ENCODE measurements around the gene FBLN5. TPM values are rescaled to one million over a fixed set of nuclear protein-coding genes. Genes with fewer than 3 reads are reported as not detected.

Gene FBLN5
- total RNA-seq, 4 donors from 2014 or later = 19.6 to 36.8 (median 27.3) TPM

DNA sequence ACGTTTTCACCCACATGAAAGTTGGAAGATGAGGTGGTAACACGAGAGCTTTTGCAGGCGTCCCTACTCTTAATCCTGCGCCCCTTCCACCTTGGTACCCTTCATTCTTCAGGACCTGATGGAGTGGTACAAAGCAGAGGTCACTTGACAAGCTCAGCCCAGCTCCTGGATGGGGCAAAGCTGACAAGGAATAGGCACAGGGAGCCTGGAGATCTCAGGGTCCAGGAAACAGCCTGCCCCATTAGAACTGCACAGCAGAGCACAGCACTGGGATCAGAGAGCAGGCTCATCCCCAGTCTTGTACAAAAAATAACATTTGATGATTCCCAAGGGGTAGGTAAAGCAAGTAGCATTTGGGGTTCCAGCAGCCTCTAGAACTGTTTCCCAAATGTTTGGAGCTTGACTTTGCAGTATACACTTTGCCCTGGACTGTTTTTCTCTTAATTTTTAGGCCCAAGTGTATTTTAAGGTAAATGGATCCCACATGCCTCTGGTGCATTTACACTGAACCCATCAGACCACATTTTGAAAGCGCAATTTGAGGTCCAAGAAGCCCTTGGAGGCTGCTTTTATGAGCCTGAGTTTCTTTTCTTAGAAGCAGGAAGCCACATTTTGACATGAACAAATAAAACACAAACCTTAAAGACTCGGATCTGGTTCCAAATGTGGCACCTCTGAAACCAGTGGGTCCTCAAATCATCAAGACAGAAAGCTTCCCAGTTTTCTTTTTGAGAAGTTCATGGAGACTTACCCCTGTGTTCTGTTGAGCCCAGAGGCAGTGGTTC lies 80.8 kb downstream of the FBLN5 start:
- DNase-seq (no peak), ATAC-seq (no peak)
- Histone ChIP-seq H3K4me3 (no peak overlapping the region), H3K36me3 (no peaks in the 10 kb centered on the region), H3K4me1 (peaks cover 0 to under 1% of the 10 kb centered on the region in 2 donors), H3K27ac (no peak overlapping the region), H3K27me3 (no peaks in the 10 kb centered on the region), H3K9me3 (no peaks in the 10 kb centered on the region)
- TF ChIP-seq POLR2A (IDR thresholded peaks at IDR 0.05) = no peak
- TF ChIP-seq, protein P1, sequence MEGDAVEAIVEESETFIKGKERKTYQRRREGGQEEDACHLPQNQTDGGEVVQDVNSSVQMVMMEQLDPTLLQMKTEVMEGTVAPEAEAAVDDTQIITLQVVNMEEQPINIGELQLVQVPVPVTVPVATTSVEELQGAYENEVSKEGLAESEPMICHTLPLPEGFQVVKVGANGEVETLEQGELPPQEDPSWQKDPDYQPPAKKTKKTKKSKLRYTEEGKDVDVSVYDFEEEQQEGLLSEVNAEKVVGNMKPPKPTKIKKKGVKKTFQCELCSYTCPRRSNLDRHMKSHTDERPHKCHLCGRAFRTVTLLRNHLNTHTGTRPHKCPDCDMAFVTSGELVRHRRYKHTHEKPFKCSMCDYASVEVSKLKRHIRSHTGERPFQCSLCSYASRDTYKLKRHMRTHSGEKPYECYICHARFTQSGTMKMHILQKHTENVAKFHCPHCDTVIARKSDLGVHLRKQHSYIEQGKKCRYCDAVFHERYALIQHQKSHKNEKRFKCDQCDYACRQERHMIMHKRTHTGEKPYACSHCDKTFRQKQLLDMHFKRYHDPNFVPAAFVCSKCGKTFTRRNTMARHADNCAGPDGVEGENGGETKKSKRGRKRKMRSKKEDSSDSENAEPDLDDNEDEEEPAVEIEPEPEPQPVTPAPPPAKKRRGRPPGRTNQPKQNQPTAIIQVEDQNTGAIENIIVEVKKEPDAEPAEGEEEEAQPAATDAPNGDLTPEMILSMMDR (IDR thresholded peaks at IDR 0.05 in 4 of 5, conservative IDR thresholded peaks at IDR 0.05 in 1 of 5) = no peak
- in situ Hi-C loops (cut with MboI; ENCODE audit: low sequenced_read_pairs in 4 of 4) (no loop called here), intact Hi-C loops (cut with DNase I; ENCODE audit: low total_unique reads) (no loop called here)

DNA sequence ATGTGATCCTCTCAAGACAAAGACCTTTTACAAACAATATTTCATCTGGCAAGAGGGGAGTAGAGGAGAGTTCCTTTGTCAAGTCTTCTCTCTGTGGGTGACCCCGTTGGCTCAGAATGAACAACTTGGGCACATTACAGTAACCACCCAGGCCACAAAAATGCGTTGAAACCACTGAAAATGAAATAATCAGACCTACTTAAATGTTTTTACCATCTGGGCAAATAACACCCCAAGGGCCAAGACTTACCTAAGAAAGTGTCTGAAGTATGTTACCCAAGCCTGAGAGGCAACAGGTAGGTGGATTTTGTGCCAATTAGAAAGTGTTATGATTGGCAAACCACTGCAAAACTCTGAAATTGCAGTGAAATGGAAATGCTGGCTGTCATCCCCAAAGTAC lies 81.4 kb downstream of the FBLN5 start:
- H3K27me3 ChIP-seq = no peaks in the 10 kb centered on the region
- no peak overlapping the region for H3K4me3 ChIP-seq
- ATAC-seq (no peak), DNase-seq (no peak)
- H3K36me3 ChIP-seq = no peaks in the 10 kb centered on the region
- no peak for TF ChIP-seq POLR2A (IDR thresholded peaks at IDR 0.05)
- TF ChIP-seq, protein P1 (IDR thresholded peaks at IDR 0.05 in 4 of 5, conservative IDR thresholded peaks at IDR 0.05 in 1 of 5) = no peak
- H3K9me3 ChIP-seq = no peaks in the 10 kb centered on the region
- in situ Hi-C loops (cut with MboI; ENCODE audit: low sequenced_read_pairs in 4 of 4) (no loop called here), intact Hi-C loops (cut with DNase I; ENCODE audit: low total_unique reads) (no loop called here)
- no peak overlapping the region for H3K27ac ChIP-seq
- no peaks in the 10 kb centered on the region for H3K4me1 ChIP-seq

DNA sequence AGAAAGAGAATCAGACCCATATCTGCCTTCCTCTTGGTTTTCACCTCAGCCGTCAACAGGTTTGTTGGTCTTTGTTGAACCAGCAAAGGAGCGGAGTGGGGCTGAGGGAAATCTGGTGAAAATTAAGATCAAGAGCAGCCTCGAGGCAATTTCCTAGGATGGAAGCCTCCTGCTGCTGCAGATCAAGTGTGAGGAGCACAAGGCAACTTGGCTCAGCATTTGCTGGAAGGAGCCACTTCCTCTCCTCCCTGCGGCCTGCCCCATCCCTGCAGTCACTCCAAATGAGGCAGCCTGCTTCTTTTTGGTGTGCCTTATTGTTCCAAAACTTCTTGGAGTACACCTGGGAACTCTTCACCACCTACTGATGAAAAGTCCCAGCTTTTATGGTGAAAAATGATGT lies 85.1 kb downstream of the FBLN5 start:
- Histone ChIP-seq H3K9me3 (no peaks in the 10 kb centered on the region), H3K36me3 (no peaks in the 10 kb centered on the region), H3K27ac (no peak overlapping the region), H3K4me1 (no peaks in the 10 kb centered on the region), H3K4me3 (no peak overlapping the region), H3K27me3 (no peaks in the 10 kb centered on the region)
- intact Hi-C loops (cut with DNase I; ENCODE audit: low total_unique reads) = no loop called here
- DNase-seq = no peak
- TF ChIP-seq, protein P1 (IDR thresholded peaks at IDR 0.05 in 4 of 5, conservative IDR thresholded peaks at IDR 0.05 in 1 of 5) = no peak
- no peak for TF ChIP-seq POLR2A (IDR thresholded peaks at IDR 0.05)
- in situ Hi-C loops (cut with MboI; ENCODE audit: low sequenced_read_pairs in 4 of 4) = no loop called here
- ATAC-seq = no peak

GRCh38 chr14:91861091-91861490 lies 86.4 kb downstream of the FBLN5 start:
- Histone ChIP-seq H3K4me1 (no peaks in the 10 kb centered on the region), H3K36me3 (no peaks in the 10 kb centered on the region), H3K27ac (no peak overlapping the region), H3K4me3 (no peak overlapping the region), H3K9me3 (no peaks in the 10 kb centered on the region), H3K27me3 (no peaks in the 10 kb centered on the region)
- in situ Hi-C loops (cut with MboI; ENCODE audit: low sequenced_read_pairs in 4 of 4) = no loop called here
- no peak for DNase-seq
- intact Hi-C loops (cut with DNase I; ENCODE audit: low total_unique reads) = no loop called here
- no peak for ATAC-seq
- TF ChIP-seq POLR2A (IDR thresholded peaks at IDR 0.05) = no peak
- TF ChIP-seq, protein P1 (IDR thresholded peaks at IDR 0.05 in 4 of 5, conservative IDR thresholded peaks at IDR 0.05 in 1 of 5) = no peak
